Endothelial cell of umbilical vein (primary cell): Measurements from ENCODE around the gene CHST11. TPM values are rescaled to one million over a fixed set of nuclear protein-coding genes. Genes with fewer than 3 reads are reported as not detected.

ENCODE experiments used
- BruUV-seq: library from RNA; stranded (reverse); fragments of 400-500 nt; replicated peaks from 2 replicates; lab custom pipeline; 2021; lab: Mats Ljungman, UMichigan
- CTCF ChIA-PET: fragments of 300-600, 350-600 bp; sonication (Branson Sonifier 250); formaldehyde crosslinking; loops from one replicate; lab custom pipeline; 2021; ENCODE audit warnings: antibody characterized with exemption, inconsistent platforms; lab: Charles Lee
- POLR2A ChIA-PET: fragments of 300-600, 350-600 bp; sonication (Branson Sonifier 250); formaldehyde crosslinking; loops from one replicate; lab custom pipeline; 2021; ENCODE audit warnings: antibody characterized with exemption, inconsistent platforms; lab: Charles Lee
- DNase-seq: peaks from one replicate; pipeline ENCODE4 v3.0.0-alpha.2; 2011; ENCODE audit warnings: low read depth, low spot score
- FAIRE-seq: peaks from 2 replicates; lab custom pipeline; 2011; peaks lifted over from hg19 to GRCh38; lab: Jason Lieb, UNC
- H2AFZ ChIP-seq: 2 replicates; pipeline ENCODE4 v1.6.0; 2012; ENCODE audit warnings: low read depth, low read length, control low read depth, inconsistent platforms
- H3K27ac ChIP-seq: 2 replicates; pipeline ENCODE4 v1.5.1; 2011; ENCODE audit warnings: low read depth, mild to moderate bottlenecking, control low read depth, low read length, moderate library complexity; ENCODE audit not compliant: insufficient read depth
- H3K27me3 ChIP-seq, 2 experiments: 2 replicates each; pipeline versions ENCODE4 v1.6.0 to v1.6.1; 2011; ENCODE audit warnings: low read length in 2 of 2, mixed read lengths in 1 of 2; ENCODE audit not compliant: control insufficient read depth in 2 of 2, insufficient read depth in 2 of 2
- H3K36me3 ChIP-seq, 2 experiments: 2 replicates in 1 of 2; 3 replicates in 1 of 2; pipeline ENCODE4 v1.5.1; 2011; ENCODE audit warnings: low read length in 2 of 2, mild to moderate bottlenecking in 1 of 2, moderate library complexity in 1 of 2; ENCODE audit not compliant: control insufficient read depth in 2 of 2, insufficient read depth in 2 of 2; ENCODE audit errors: extremely low read depth in 1 of 2
- H3K4me1 ChIP-seq: 3 replicates; pipeline ENCODE4 v1.5.1; 2011; ENCODE audit warnings: mild to moderate bottlenecking, low read length; ENCODE audit not compliant: control insufficient read depth, insufficient read depth; ENCODE audit errors: extremely low read depth
- H3K4me2 ChIP-seq: 2 replicates; pipeline ENCODE4 v1.6.1; 2011; ENCODE audit warnings: low read length, control low read depth, mixed read lengths; ENCODE audit not compliant: insufficient read depth
- H3K4me3 ChIP-seq, 3 experiments: fragments of 200-600 bp in 1 of 3; sonication (generic), shearing (Covaris generic) in 1 of 3; replicated peaks in 1 of 3; 2 replicates each; pipeline ENCODE4 v1.5.1; 2011 to 2016; ENCODE audit warnings: control low read depth in 3 of 3, low read length in 3 of 3, mild to moderate bottlenecking in 2 of 3, inconsistent platforms in 1 of 3, low read depth in 1 of 3, moderate library complexity in 1 of 3; ENCODE audit not compliant: insufficient read depth in 1 of 3
- H3K79me2 ChIP-seq: 2 replicates; pipeline ENCODE4 v1.6.0; 2012; ENCODE audit warnings: low read length, inconsistent platforms; ENCODE audit not compliant: control insufficient read depth, insufficient read depth
- H3K9ac ChIP-seq: replicated peaks from 2 replicates; pipeline ENCODE3; 2011; ENCODE audit warnings: low read length, control low read depth; ENCODE audit not compliant: insufficient read depth; ENCODE audit errors: extremely low read depth
- H3K9me1 ChIP-seq: replicated peaks from 3 replicates; pipeline ENCODE4 v1.6.0; 2011; ENCODE audit warnings: mild to moderate bottlenecking, low read length; ENCODE audit not compliant: control insufficient read depth, insufficient read depth; ENCODE audit errors: extremely low read depth
- H3K9me3 ChIP-seq: replicated peaks from 2 replicates; pipeline ENCODE4 v1.5.1; 2012; ENCODE audit warnings: low read length, inconsistent platforms; ENCODE audit not compliant: control insufficient read depth, insufficient read depth
- H4K20me1 ChIP-seq: replicated peaks from 2 replicates; pipeline ENCODE3; 2011; ENCODE audit warnings: mild to moderate bottlenecking, low read length; ENCODE audit not compliant: control insufficient read depth, insufficient read depth; ENCODE audit errors: extremely low read depth
- CTCF ChIP-seq, 2 donors: IDR thresholded peaks; 1 replicate in 1 of 2; 2 replicates in 1 of 2; pipeline ENCODE4 v1.5.1; 2011; ENCODE audit warnings: low read length in 2 of 2, mild to moderate bottlenecking in 2 of 2, moderate library complexity in 2 of 2, control low read depth in 1 of 2, inconsistent platforms in 1 of 2, low read depth in 1 of 2; ENCODE audit not compliant: insufficient read depth in 1 of 2; ENCODE audit errors: extremely low read depth in 1 of 2
- EZH2 ChIP-seq: IDR thresholded peaks from 2 replicates; pipeline ENCODE4 v1.6.1; 2012; ENCODE audit warnings: borderline replicate concordance, low read depth, mild to moderate bottlenecking, moderate library complexity, low read length, inconsistent platforms; ENCODE audit not compliant: severe bottlenecking
- FOS ChIP-seq: IDR thresholded peaks from 2 replicates; pipeline ENCODE4 v1.6.1; 2011; ENCODE audit warnings: mild to moderate bottlenecking, low read length, moderate library complexity, borderline replicate concordance; ENCODE audit not compliant: insufficient read depth
- GATA2 ChIP-seq: IDR thresholded peaks from 2 replicates; pipeline ENCODE4 v1.7.0; 2011; ENCODE audit warnings: low read depth, mild to moderate bottlenecking, moderate library complexity, mixed read lengths, low read length; ENCODE audit not compliant: insufficient read length, insufficient read depth
- JUN ChIP-seq: IDR thresholded peaks from 2 replicates; pipeline ENCODE4 v1.6.1; 2011; ENCODE audit warnings: borderline replicate concordance, low read depth; ENCODE audit not compliant: insufficient read length, insufficient read depth
- MAX ChIP-seq: IDR thresholded peaks from 2 replicates; pipeline ENCODE4 v1.6.1; 2011; ENCODE audit not compliant: insufficient read depth, insufficient read length
- MYC ChIP-seq: IDR thresholded peaks from one replicate; pipeline ENCODE4 v1.6.1; 2011; ENCODE audit warnings: mild to moderate bottlenecking, low read depth, low read length
- POLR2A ChIP-seq: IDR thresholded peaks from 2 replicates; pipeline ENCODE4 v1.6.1; 2012; ENCODE audit warnings: low read depth, mild to moderate bottlenecking, control low read depth, low read length
- POLR2AphosphoS5 ChIP-seq: IDR thresholded peaks from 2 replicates; pipeline ENCODE4 v1.6.1; 2012; ENCODE audit warnings: low read depth, mild to moderate bottlenecking, control low read depth, low read length, moderate library complexity; ENCODE audit not compliant: insufficient read depth
- dilution Hi-C: fragments of 300-500 bp; cut with MboI; formaldehyde crosslinking; loops from one replicate; pipeline ENCODE4 v1.15.0; 2019; ENCODE audit warnings: low sequenced_read_pairs; ENCODE audit not compliant: extremely low pct_ligation_motif_present
- intact Hi-C: fragments of 100-400 bp; cut with micrococcal nuclease; formaldehyde crosslinking; loops from one replicate; pipeline ENCODE4 v1.10.0; 2022
- polyA plus RNA-seq, 4 experiments: library from polyadenylated mRNA; depleted of rRNA in 3 of 4; stranded (reverse) in 3 of 4; unstranded in 1 of 4; fragments of >200 nt; gene quantifications; 2 replicates each; pipeline versions ENCODE4 v1.2.1 to v1.2.3, GENCODE V29; 2011 to 2012; ENCODE audit warnings: missing spikeins in 1 of 4
- total RNA-seq: library from RNA; stranded (reverse); gene quantifications from 2 replicates; pipeline ENCODE4 v1.2.3, GENCODE V29; 2021

Gene CHST11
- total and polyA plus RNA-seq, 2 donors (not counting 3 experiments of a cell fraction or from before 2014, with no cell fraction given) = 19.7 to 20.9 TPM

- no peak overlapping the region for H2AFZ ChIP-seq
- FAIRE-seq (no peak), DNase-seq (no peak)
- H3K4me3 ChIP-seq = no peak overlapping the region
- intact Hi-C loops (no loop called here), dilution Hi-C loops (no loop called here)
- no peaks in the 10 kb centered on the region for H3K79me2 ChIP-seq
- no peaks in the 10 kb centered on the region for H3K4me1 ChIP-seq
- no peak overlapping the region for H3K9ac ChIP-seq
- H3K9me3 ChIP-seq = no peaks in the 10 kb centered on the region
- no peaks in the 10 kb centered on the region for H3K36me3 ChIP-seq
- TF ChIP-seq JUN (no peak), POLR2AphosphoS5 (no peak), MYC (no peak), MAX (no peak), EZH2 (no peak), FOS (no peak), POLR2A (no peak), CTCF (IDR thresholded peaks at IDR 0.05; ENCODE audit: extremely low read depth in 1 of 2, insufficient read depth in 1 of 2, low read depth in 1 of 2, low read length in 2 of 2) (no peak), GATA2 (no peak)
- no peaks in the 10 kb centered on the region for H4K20me1 ChIP-seq
- POLR2A ChIA-PET = no interaction called here
- no TSS peak for BruUV-seq
- no peak overlapping the region for H3K27ac ChIP-seq
- no peaks in the 10 kb centered on the region for H3K9me1 ChIP-seq
- no peak overlapping the region for H3K4me2 ChIP-seq
- CTCF ChIA-PET = interaction anchor here (0.8 to 2.3 kb wide), 3 partner anchors 9 to 412 kb away, joined by 3 to 10 read pairs (median 3); no protein-coding TSS in a partner anchor
- no peaks in the 10 kb centered on the region for H3K27me3 ChIP-seq
Observed at GRCh38 chr12:104793968-104794367, 337.2 kb downstream of the CHST11 start.
